ENCODE data around the gene ATXN7L1.

DNA sequence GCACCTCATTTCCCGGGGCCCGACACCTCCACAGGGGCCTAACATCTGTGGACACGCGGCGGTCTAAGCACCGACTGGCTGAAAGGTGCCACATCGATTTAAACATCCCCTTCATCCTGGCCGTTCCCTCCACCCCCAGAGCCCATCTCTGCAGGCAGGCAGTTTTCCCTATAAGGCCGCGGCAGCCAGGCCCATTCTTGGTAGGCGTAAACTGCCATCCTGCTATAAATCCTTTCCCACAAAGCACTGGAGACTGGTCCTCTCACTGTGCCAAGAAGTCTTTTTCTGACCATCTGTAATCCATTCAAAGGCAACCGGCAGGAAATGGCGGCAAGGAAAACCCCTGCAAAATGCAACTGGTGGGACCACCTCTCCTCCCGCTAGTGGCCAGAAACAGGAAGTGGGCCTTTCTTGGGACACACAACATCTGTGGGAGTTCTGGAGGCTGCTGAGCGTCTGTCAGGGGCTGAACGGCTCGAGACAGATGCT lies 22.4 kb downstream of the ATXN7L1 start:
- no peak for TF ChIP-seq EZH2 (IDR thresholded peaks at IDR 0.05; ENCODE audit: low read depth)
- TF ChIP-seq, protein P1, sequence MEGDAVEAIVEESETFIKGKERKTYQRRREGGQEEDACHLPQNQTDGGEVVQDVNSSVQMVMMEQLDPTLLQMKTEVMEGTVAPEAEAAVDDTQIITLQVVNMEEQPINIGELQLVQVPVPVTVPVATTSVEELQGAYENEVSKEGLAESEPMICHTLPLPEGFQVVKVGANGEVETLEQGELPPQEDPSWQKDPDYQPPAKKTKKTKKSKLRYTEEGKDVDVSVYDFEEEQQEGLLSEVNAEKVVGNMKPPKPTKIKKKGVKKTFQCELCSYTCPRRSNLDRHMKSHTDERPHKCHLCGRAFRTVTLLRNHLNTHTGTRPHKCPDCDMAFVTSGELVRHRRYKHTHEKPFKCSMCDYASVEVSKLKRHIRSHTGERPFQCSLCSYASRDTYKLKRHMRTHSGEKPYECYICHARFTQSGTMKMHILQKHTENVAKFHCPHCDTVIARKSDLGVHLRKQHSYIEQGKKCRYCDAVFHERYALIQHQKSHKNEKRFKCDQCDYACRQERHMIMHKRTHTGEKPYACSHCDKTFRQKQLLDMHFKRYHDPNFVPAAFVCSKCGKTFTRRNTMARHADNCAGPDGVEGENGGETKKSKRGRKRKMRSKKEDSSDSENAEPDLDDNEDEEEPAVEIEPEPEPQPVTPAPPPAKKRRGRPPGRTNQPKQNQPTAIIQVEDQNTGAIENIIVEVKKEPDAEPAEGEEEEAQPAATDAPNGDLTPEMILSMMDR (conservative IDR thresholded peaks at IDR 0.05): no peak
